KMS-11 (cell line): ENCODE results near the gene OR1J4.

Experiments used
- H2AFZ ChIP-seq: fragments of 200-600 bp; sonication (generic); 2 replicates; pipeline ENCODE4 v1.6.1; 2016; ENCODE audit warnings: antibody characterized with exemption, mixed run types, low read depth
- H3K27ac ChIP-seq: fragments of 200-600 bp; sonication (generic); 2 replicates; pipeline ENCODE4 v1.6.1; 2016; ENCODE audit warnings: mild to moderate bottlenecking, mixed run types
- H3K27me3 ChIP-seq: fragments of 200-600 bp; sonication (generic); 2 replicates; pipeline ENCODE4 v1.6.1; 2017; ENCODE audit warnings: mild to moderate bottlenecking, low read depth, mixed run types, moderate library complexity; ENCODE audit not compliant: insufficient read depth
- H3K36me3 ChIP-seq: fragments of 200-600 bp; sonication (generic); 2 replicates; pipeline ENCODE4 v1.6.1; 2017; ENCODE audit warnings: mild to moderate bottlenecking, mixed run types; ENCODE audit not compliant: insufficient read depth
- H3K4me1 ChIP-seq: fragments of 200-600 bp; sonication (generic); 2 replicates; pipeline ENCODE4 v1.6.1; 2016; ENCODE audit warnings: mild to moderate bottlenecking, low read depth, mixed run types; ENCODE audit not compliant: poor library complexity, severe bottlenecking
- H3K4me2 ChIP-seq: fragments of 200-600 bp; sonication (generic); 2 replicates; pipeline ENCODE4 v1.7.0; 2016; ENCODE audit warnings: mild to moderate bottlenecking, mixed run types
- H3K4me3 ChIP-seq: fragments of 200-600 bp; sonication (generic); IDR thresholded peaks from 2 replicates; pipeline ENCODE4 v1.6.1; 2017; ENCODE audit warnings: low read depth, low read length, mixed read lengths; ENCODE audit not compliant: insufficient read depth
- H3K79me2 ChIP-seq: fragments of 200-600 bp; sonication (generic); 2 replicates; pipeline ENCODE4 v1.6.1; 2016; ENCODE audit warnings: low read depth, mixed run types; ENCODE audit not compliant: insufficient read depth
- H3K9ac ChIP-seq: fragments of 200-600 bp; sonication (generic); 2 replicates; pipeline ENCODE4 v1.6.1; 2016; ENCODE audit warnings: mild to moderate bottlenecking, mixed run types
- H4K20me1 ChIP-seq: fragments of 200-600 bp; sonication (generic); 2 replicates; pipeline ENCODE4 v1.6.1; 2016; ENCODE audit warnings: mild to moderate bottlenecking, mixed run types; ENCODE audit not compliant: insufficient read depth
- CTCF ChIP-seq: fragments of 200-600 bp; sonication (generic); conservative IDR thresholded peaks from 2 replicates; pipeline ENCODE4 v1.6.1; 2017; ENCODE audit warnings: low read depth, mild to moderate bottlenecking, antibody characterized with exemption, low read length, moderate library complexity, mixed read lengths

Gene OR1J4

GRCh38 chr9:122518841-122519240 lies at the start of gene OR1J4:
OR1J4 (plus strand) TSS chr9:122519141; CDS start chr9:122519141, 0 bp downstream.
- H4K20me1 ChIP-seq, result no peaks in the 10 kb centered on the region
- H3K27ac ChIP-seq, result no peak within 1 kb of the TSS
- H3K4me2 ChIP-seq, result no peak within 1 kb of the TSS
- no peak within 1 kb of the TSS for H3K9ac ChIP-seq
- no peaks in the 10 kb centered on the region for H3K79me2 ChIP-seq
- TF ChIP-seq CTCF, result no peak
- H3K4me1 ChIP-seq, result no peaks in the 10 kb centered on the region
- H3K27me3 ChIP-seq, result no peaks in the 10 kb centered on the region
- H2AFZ ChIP-seq, result no peak within 1 kb of the TSS
- H3K36me3 ChIP-seq, result no peaks in the 10 kb centered on the region
- H3K4me3 ChIP-seq, result no peak within 1 kb of the TSS

- Histone ChIP-seq H3K9ac (no peak overlapping the region), H4K20me1 (no peaks in the 10 kb centered on the region), H2AFZ (no peak overlapping the region), H3K27me3 (no peaks in the 10 kb centered on the region), H3K79me2 (no peaks in the 10 kb centered on the region), H3K4me3 (no peak overlapping the region), H3K27ac (no peak overlapping the region), H3K36me3 (no peaks in the 10 kb centered on the region), H3K4me1 (no peaks in the 10 kb centered on the region), H3K4me2 (no peak overlapping the region)
- TF ChIP-seq CTCF, result no peak
Measured at GRCh38 chr9:122474561-122474960, 44.4 kb upstream of the OR1J4 start.

- Histone ChIP-seq H3K79me2 (no peaks in the 10 kb centered on the region), H3K36me3 (no peaks in the 10 kb centered on the region), H3K9ac (no peak overlapping the region), H3K4me2 (no peak overlapping the region), H3K4me1 (no peaks in the 10 kb centered on the region), H3K4me3 (no peak overlapping the region), H3K27ac (no peak overlapping the region), H2AFZ (no peak overlapping the region), H3K27me3 (no peaks in the 10 kb centered on the region), H4K20me1 (no peaks in the 10 kb centered on the region)
- no peak for TF ChIP-seq CTCF
Measured at GRCh38 chr9:122475717-122476116, 43.2 kb upstream of the OR1J4 start.

GRCh38 chr9:122477346-122477745 lies 41.6 kb upstream of the OR1J4 start:
- TF ChIP-seq CTCF, result no peak
- Histone ChIP-seq H3K79me2 (no peaks in the 10 kb centered on the region), H3K4me2 (no peak overlapping the region), H3K27ac (no peak overlapping the region), H4K20me1 (no peaks in the 10 kb centered on the region), H2AFZ (no peak overlapping the region), H3K36me3 (no peaks in the 10 kb centered on the region), H3K4me1 (no peaks in the 10 kb centered on the region), H3K4me3 (no peak overlapping the region), H3K9ac (no peak overlapping the region), H3K27me3 (no peaks in the 10 kb centered on the region)

GRCh38 chr9:122477826-122478225 lies 41.1 kb upstream of the OR1J4 start, which contains the start of gene OR1J1:
OR1J1 (minus strand) TSS chr9:122477926; CDS start chr9:122477926, 0 bp downstream.
- H3K4me2 ChIP-seq, result no peak within 1 kb of the TSS
- no peaks in the 10 kb centered on the region for H3K36me3 ChIP-seq
- H4K20me1 ChIP-seq, result no peaks in the 10 kb centered on the region
- H3K27me3 ChIP-seq, result no peaks in the 10 kb centered on the region
- H3K27ac ChIP-seq, result no peak within 1 kb of the TSS
- no peak within 1 kb of the TSS for H3K9ac ChIP-seq
- H3K4me3 ChIP-seq, result no peak within 1 kb of the TSS
- no peak for TF ChIP-seq CTCF
- no peak within 1 kb of the TSS for H2AFZ ChIP-seq
- no peaks in the 10 kb centered on the region for H3K79me2 ChIP-seq
- H3K4me1 ChIP-seq, result no peaks in the 10 kb centered on the region
